Osteoblast (primary cell): ENCODE results near the gene TCF4. TPM values are rescaled to one million over a fixed set of nuclear protein-coding genes. Genes with fewer than 3 reads are reported as not detected.

Experiments
- DNase-seq: peaks from one replicate; pipeline ENCODE4 v3.0.0; 2011; ENCODE audit warnings: low spot score, mixed read lengths; ENCODE audit not compliant: insufficient read length; ENCODE audit errors: missing footprints
- H2AFZ ChIP-seq: 2 replicates; pipeline ENCODE4 v1.6.0; 2011; ENCODE audit warnings: mild to moderate bottlenecking, low read length
- H3K27ac ChIP-seq: 2 replicates; pipeline ENCODE4 v1.5.1; 2011; ENCODE audit warnings: mild to moderate bottlenecking, low read depth, low read length, moderate library complexity
- H3K27me3 ChIP-seq: 2 replicates; pipeline ENCODE4 v1.6.0; 2012; ENCODE audit warnings: mild to moderate bottlenecking, control low read depth, inconsistent platforms, low read length, moderate library complexity; ENCODE audit not compliant: insufficient read depth
- H3K36me3 ChIP-seq: 2 replicates; pipeline ENCODE4 v1.5.1; 2011; ENCODE audit warnings: mild to moderate bottlenecking, low read length, control low read depth, moderate library complexity; ENCODE audit not compliant: insufficient read depth
- H3K4me1 ChIP-seq: 2 replicates; pipeline ENCODE4 v1.5.1; 2011; ENCODE audit warnings: mild to moderate bottlenecking, low read length, control low read depth, moderate library complexity; ENCODE audit not compliant: insufficient read depth
- H3K4me2 ChIP-seq: 2 replicates; pipeline ENCODE4 v1.6.0; 2011; ENCODE audit warnings: mild to moderate bottlenecking, low read length; ENCODE audit not compliant: insufficient read depth
- H3K4me3 ChIP-seq: fragments of 200-600 bp; sonication (generic); 3 replicates; pipeline ENCODE4 v1.5.1; 2012; ENCODE audit warnings: mild to moderate bottlenecking, low read length, inconsistent platforms; ENCODE audit not compliant: insufficient read depth
- H3K79me2 ChIP-seq: 2 replicates; pipeline ENCODE4 v1.6.0; 2012; ENCODE audit warnings: mild to moderate bottlenecking, low read length, control low read depth, inconsistent platforms; ENCODE audit not compliant: insufficient read depth
- H3K9me3 ChIP-seq: 2 replicates; pipeline ENCODE4 v1.5.1; 2011; ENCODE audit warnings: low read depth, low read length, control low read depth
- H4K20me1 ChIP-seq: 2 replicates; pipeline ENCODE4 v1.6.0; 2012; ENCODE audit warnings: mild to moderate bottlenecking, low read length, control low read depth; ENCODE audit not compliant: insufficient read depth
- total RNA-seq: library from RNA; depleted of rRNA; stranded (reverse); fragments of >200 nt; gene quantifications from 2 replicates; pipeline ENCODE4 v1.2.3, GENCODE V29; 2012
- TF ChIP-seq, protein P1 (sequence below): IDR thresholded peaks from 2 replicates; pipeline ENCODE4 v1.5.1; 2011; ENCODE audit warnings: mild to moderate bottlenecking, low read depth, low read length, moderate library complexity; ENCODE audit errors: extremely low read depth

Gene TCF4
- total RNA-seq, 1 donor, result 87.2 TPM

GRCh38 chr18:55475916-55476315 is 112.1 kb downstream of the TCF4 start:
- no peak overlapping the region for H3K4me3 ChIP-seq
- no peak overlapping the region for H3K4me2 ChIP-seq
- no peaks in the 10 kb centered on the region for H3K36me3 ChIP-seq
- H3K4me1 ChIP-seq, result peaks cover 12% of the 10 kb centered on the region
- DNase-seq, result no peak
- H3K9me3 ChIP-seq, result no peaks in the 10 kb centered on the region
- H3K27ac ChIP-seq, result no peak overlapping the region
- peaks cover 41% of the 10 kb centered on the region for H3K79me2 ChIP-seq
- TF ChIP-seq, protein P1, sequence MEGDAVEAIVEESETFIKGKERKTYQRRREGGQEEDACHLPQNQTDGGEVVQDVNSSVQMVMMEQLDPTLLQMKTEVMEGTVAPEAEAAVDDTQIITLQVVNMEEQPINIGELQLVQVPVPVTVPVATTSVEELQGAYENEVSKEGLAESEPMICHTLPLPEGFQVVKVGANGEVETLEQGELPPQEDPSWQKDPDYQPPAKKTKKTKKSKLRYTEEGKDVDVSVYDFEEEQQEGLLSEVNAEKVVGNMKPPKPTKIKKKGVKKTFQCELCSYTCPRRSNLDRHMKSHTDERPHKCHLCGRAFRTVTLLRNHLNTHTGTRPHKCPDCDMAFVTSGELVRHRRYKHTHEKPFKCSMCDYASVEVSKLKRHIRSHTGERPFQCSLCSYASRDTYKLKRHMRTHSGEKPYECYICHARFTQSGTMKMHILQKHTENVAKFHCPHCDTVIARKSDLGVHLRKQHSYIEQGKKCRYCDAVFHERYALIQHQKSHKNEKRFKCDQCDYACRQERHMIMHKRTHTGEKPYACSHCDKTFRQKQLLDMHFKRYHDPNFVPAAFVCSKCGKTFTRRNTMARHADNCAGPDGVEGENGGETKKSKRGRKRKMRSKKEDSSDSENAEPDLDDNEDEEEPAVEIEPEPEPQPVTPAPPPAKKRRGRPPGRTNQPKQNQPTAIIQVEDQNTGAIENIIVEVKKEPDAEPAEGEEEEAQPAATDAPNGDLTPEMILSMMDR, result no peak
- no peak overlapping the region for H2AFZ ChIP-seq
- no peaks in the 10 kb centered on the region for H3K27me3 ChIP-seq
- no peaks in the 10 kb centered on the region for H4K20me1 ChIP-seq

DNA sequence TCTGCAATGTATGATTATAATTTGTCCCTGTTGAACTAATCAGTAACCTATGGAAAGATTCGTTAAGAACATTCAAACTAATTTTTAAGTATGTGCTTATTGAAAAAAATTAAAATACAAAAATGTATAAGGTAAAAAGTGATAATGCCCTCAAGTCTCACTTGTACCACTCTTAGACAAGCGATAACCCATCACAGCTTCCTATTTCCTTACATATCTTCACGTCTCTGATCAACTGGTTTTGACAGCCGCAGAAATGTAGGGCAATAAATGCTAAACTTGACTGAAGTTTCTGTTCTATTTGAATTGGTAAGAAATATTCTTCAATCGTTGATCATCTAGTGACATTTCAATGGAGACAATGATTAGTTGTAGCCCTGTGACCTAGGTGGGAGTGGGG is 112.5 kb downstream of the TCF4 start:
- TF ChIP-seq, protein P1, result no peak
- Histone ChIP-seq H3K4me1 (peaks cover 12% of the 10 kb centered on the region), H3K79me2 (peaks cover 39% of the 10 kb centered on the region), H4K20me1 (no peaks in the 10 kb centered on the region), H3K27me3 (no peaks in the 10 kb centered on the region), H3K4me2 (no peak overlapping the region), H3K36me3 (no peaks in the 10 kb centered on the region), H3K27ac (no peak overlapping the region), H3K9me3 (no peaks in the 10 kb centered on the region), H2AFZ (no peak overlapping the region), H3K4me3 (no peak overlapping the region)
- DNase-seq, result no peak

DNA sequence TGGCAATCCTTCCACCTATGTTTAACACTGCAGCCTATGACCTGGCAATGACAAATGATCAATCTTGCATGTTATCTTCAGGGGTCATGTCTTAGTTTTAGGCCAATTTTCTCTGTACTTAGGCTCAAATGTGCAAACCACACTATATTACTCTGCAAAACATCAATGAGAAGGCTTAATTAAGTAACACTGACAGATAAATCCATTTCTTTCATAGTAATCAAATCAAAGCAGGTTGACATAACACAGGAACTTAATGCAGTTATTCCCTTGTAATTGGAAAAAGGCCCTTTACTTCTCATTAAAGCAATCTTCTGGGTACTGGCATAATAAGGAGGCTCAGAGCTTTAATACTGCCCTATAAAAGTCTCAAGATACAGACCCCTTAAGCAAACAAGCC is 114.4 kb downstream of the TCF4 start:
- Histone ChIP-seq H3K27ac (no peak overlapping the region), H3K4me2 (no peak overlapping the region), H3K4me3 (no peak overlapping the region), H2AFZ (no peak overlapping the region), H3K4me1 (peaks cover 11% of the 10 kb centered on the region), H3K9me3 (no peaks in the 10 kb centered on the region), H3K79me2 (peaks cover 29% of the 10 kb centered on the region), H4K20me1 (no peaks in the 10 kb centered on the region), H3K36me3 (no peaks in the 10 kb centered on the region), H3K27me3 (no peaks in the 10 kb centered on the region)
- TF ChIP-seq, protein P1, result no peak
- no peak for DNase-seq

DNA sequence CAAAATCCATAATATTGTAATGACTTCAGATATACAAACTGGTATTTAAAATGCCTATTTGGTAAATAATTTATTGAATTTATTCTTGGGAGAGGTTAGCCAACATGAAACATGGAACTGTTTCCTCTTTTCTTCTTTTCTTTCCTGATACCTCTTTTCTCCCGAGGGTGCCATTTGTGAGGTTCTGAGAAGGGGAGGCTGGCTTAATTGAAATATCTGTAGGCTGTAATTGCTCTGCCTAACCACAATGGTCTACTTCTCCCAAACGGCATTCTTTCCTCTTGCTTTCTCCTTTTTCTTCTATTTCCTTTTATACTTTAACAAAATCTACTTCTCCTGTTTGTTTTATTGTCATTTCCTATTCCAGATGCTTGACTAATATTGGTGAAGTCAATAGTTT is 114.9 kb downstream of the TCF4 start:
- H3K79me2 ChIP-seq, result peaks cover 33% of the 10 kb centered on the region

More for the DNA sequence above, 114.9 kb downstream of the TCF4 start:
- Histone ChIP-seq H3K27ac (no peak overlapping the region), H2AFZ (no peak overlapping the region), H3K9me3 (no peaks in the 10 kb centered on the region), H3K4me2 (no peak overlapping the region), H4K20me1 (no peaks in the 10 kb centered on the region), H3K27me3 (no peaks in the 10 kb centered on the region), H3K4me1 (peaks cover 6% of the 10 kb centered on the region), H3K4me3 (no peak overlapping the region), H3K36me3 (no peaks in the 10 kb centered on the region)
- DNase-seq, result no peak
- TF ChIP-seq, protein P1, result no peak
